ENCODE data around the gene ATG16L2.
A peak's percentile ranks its signal among the peaks of the same experiment; 100 is the strongest.
"Not testable (repeated sequence)": the region's sequence is repeated elsewhere in the genome, so short reads cannot be mapped to it uniquely, and the experiment has no call there.

Gene ATG16L2

DNA sequence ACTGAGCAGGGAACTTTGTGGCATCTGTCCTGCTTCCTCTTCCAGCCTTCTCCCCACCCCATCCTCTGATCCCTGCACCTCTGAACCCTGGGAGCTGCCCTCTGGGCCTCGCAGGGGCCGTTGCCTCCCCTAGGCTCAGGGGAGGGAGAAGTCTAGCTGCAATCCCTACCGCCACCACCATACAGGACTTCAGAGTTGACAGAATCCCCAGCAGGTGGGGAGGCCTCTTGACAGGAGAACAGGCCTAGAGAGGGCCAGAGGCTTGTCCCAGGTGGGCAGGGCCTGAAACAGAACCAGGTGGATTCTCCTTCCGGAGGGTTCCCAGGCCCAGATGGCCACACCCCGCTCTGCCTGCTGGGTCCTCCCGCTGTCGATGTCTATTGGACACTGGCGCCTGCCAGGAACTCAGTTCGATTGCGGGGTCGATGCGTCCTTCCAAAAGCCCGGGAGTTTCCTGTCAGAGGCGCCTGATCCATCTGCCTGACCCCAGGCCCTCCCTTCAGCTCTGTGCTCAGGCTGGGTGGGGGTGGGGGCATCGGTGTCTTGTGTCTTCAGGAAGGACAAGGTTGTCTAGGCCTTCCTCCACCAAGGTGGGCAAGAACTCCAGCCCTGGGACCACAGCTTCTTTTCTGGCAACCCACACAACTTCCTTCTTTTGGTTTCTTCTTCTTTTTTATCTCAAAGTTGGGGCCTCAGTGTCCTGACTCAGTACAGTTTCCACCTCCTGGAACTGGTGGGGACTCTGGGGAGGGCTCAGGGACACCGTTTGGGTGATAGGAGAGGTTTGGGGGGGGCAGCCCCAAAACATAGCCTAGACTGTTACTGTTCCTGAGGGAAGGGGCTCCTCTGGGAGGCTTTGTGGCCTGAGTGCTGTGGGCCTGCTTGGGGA, 26.8 kb upstream of the ATG16L2 start:
- no peak overlapping the region for H3K27ac Mint-ChIP-seq
- H3K9me3 Mint-ChIP-seq = no peaks in the 10 kb centered on the region
- no peaks in the 10 kb centered on the region for H3K36me3 Mint-ChIP-seq
- H3K27me3 Mint-ChIP-seq = no peaks in the 10 kb centered on the region
- peaks cover 16% of the 10 kb centered on the region for H3K4me1 Mint-ChIP-seq
- no peak overlapping the region for H3K4me3 Mint-ChIP-seq

DNA sequence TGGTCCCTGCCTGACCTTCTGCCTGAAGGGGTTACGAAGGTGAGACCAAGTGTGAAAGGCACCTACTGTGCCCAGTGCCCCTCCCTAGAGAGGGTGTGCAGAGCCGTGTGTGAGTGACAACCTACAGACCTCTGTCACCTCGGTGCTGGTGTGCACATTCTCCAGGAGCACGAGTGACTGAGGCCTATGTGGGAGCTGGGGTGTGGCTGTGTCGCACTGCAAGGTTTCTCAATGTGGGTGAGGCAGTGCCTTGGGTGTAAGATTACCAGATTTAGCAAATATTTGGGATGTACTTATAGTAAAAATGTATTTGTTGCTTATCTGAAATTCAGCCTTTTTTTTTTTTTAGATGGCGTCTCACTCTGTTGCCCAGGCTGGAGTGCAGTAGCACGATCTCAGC, 26.0 kb upstream of the ATG16L2 start:
- H3K27ac Mint-ChIP-seq = no peak overlapping the region
- H3K27me3 Mint-ChIP-seq = no peaks in the 10 kb centered on the region
- no peak overlapping the region for H3K4me3 Mint-ChIP-seq
- H3K36me3 Mint-ChIP-seq = no peaks in the 10 kb centered on the region
- no peaks in the 10 kb centered on the region for H3K9me3 Mint-ChIP-seq
- H3K4me1 Mint-ChIP-seq = peaks cover 20% of the 10 kb centered on the region

DNA sequence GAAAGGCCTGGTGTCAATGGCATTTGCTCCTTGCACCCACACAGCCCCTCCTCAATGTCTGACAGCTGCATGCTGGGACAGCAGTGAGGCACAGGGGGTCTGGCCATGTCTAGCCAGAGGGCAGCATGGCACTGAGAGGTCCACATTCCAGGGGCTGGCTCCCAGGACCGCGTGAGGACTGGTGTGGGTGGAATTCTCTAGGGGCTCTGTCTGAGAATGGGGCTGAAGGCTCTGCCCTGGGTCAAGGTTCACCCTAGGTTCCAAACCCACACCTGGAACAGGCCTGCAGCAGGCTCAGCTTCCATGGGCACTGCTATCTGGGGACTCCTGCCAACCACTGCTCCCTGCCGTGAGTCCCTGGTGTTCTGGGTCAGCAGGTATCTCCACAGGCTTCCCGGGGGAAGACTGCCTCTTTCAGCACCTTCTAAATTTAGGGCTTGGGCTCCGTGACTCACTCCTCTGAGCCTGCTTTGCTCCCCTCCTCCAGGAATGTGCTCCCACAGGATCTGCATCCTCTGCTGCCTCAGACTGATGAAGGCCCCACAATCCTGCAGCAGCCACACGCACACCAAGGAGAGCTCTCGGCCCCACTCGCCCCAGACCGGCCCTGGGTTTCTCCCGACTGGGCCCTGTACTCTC, 24.6 kb upstream of the ATG16L2 start:
- no peaks in the 10 kb centered on the region for H3K36me3 Mint-ChIP-seq
- H3K4me1 Mint-ChIP-seq = peaks cover 34% of the 10 kb centered on the region
- H3K9me3 Mint-ChIP-seq = no peaks in the 10 kb centered on the region
- H3K4me3 Mint-ChIP-seq = no peak overlapping the region
- H3K27ac Mint-ChIP-seq = peak overlapping the region; percentile 12
- no peaks in the 10 kb centered on the region for H3K27me3 Mint-ChIP-seq

DNA sequence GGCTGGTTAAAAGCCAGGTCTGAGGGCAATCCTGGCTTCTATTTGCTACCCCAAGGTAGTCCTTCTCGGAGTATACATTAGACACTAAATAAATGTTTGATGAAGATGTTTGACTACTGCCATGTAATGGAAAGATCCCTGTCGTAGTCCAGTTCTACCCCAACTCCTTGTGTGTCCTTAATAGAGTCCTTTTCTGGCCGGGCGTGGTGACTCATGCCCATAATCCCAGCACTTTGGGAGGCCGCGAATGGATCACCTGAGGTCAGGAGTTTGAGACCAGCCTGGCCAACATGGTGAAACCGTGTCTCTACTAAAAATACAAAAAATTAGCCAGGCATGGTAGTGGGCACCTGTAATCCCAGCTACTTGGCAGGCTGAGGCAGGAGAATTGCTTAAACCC, 23.0 kb upstream of the ATG16L2 start:
- not testable (repeated sequence) for H3K9me3 Mint-ChIP-seq, H3K27me3 Mint-ChIP-seq, H3K4me3 Mint-ChIP-seq, H3K27ac Mint-ChIP-seq, H3K36me3 Mint-ChIP-seq
- peaks cover 38% of the 10 kb centered on the region for H3K4me1 Mint-ChIP-seq

DNA sequence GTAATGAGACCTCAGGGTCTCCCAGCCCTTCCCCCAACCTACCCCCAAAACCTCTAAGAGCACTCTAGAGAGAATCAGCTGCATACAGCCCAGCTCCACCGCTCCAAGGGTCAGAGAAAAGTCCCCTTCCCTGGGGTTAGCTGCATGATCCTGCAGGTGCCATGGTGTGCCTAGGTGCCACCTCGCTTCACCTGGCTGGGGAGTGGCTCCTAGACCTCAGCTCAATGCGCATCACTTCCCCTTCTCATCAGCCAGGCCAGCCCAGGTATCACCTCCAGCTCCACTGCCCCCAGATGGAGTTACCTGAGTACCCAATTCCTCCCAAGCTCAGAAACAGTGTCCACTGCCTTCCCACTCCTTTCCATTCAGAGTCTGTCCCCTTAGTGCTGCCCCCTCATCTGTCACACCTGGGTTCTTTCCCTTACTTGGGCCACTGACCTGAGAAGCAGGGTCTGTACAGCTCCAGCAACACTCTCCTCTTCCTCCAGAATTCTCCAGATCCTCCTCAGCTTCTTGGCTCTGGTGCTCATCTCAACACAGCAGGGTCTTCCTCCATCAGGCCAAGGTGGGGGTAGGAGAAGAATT, 21.7 kb upstream of the ATG16L2 start:
- H3K27ac Mint-ChIP-seq = peak overlapping the region; percentile 48
- H3K36me3 Mint-ChIP-seq = no peaks in the 10 kb centered on the region
- no peaks in the 10 kb centered on the region for H3K27me3 Mint-ChIP-seq
- H3K9me3 Mint-ChIP-seq = no peaks in the 10 kb centered on the region
- H3K4me3 Mint-ChIP-seq = peak overlapping the region; percentile 92
- peaks cover 38% of the 10 kb centered on the region for H3K4me1 Mint-ChIP-seq

DNA sequence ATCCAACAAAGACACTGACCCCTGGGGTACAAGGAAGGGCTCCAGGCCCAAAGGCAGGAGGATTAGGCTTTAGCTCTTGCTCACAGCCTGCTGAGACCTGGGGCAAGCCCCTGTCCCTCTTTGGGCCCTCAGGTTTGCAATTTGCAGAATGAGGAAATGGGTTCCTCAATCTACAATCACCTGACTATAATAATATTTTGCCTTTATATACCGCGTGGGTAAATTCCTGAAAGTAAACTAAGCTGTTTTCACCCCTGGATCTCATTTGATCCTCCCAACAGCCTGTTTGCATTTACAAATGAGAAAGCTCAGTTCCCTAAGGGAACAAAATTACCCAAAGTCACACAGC, 21.2 kb upstream of the ATG16L2 start:
- Mint-ChIP-seq H3K9me3 (no peaks in the 10 kb centered on the region), H3K36me3 (no peaks in the 10 kb centered on the region), H3K27ac (peak overlapping the region; percentile 100), H3K4me1 (peaks cover 34% of the 10 kb centered on the region), H3K4me3 (peak overlapping the region; percentile 92), H3K27me3 (no peaks in the 10 kb centered on the region)

DNA sequence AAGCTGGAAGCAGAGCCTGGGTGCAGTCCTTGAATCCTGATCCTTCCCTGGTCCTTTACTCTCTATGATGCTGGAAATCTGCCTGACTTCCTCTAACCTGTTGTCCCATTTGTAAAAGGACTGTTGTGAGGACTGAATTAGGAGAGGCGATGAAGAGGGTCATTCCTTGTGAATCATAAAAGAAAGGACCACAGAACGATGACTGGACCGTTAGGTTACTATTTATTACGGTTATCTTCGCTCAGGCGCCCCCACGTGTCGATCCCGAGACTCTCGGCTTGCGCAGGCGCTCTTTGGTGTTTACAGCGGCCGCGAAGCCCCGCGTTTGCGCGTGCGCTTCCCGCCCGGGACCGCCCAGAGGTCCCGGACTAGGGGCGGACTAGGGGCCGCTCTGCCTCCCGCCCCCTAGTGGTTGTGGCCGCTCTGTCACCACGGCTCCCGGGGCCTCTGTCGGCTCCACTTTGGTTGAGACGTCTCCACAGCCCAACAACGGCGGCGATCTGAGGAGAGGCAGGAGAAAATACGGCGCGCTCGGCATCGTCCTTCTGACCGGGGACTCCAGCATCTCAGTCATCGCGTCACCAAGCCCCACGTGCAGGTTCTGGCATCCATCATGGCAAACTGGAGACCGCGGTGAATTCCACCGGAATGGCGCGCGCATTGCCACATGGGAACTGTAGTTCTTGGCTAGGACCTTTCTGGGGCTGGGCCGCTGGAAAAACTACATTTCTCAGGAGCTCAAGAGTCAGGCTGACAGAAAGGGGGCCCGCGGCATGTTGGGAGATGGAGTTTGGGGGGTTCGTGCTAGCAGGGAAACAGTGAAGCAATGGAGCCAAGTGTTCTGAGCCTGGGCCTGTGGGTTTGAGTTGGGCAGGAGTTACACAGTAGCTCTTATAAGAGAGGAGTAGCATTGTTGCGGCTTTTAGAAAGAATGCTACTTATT, 20.5 kb upstream of the ATG16L2 start, which contains the start of gene STARD10:
Gene STARD10, minus strand, starts transcription at position 623 of the 943 bp plus-strand sequence. CDS start 12,866 bp downstream, outside the sequence.
- Mint-ChIP-seq H3K4me1 (peaks cover 34% of the 10 kb centered on the region), H3K9me3 (no peaks in the 10 kb centered on the region), H3K36me3 (no peaks in the 10 kb centered on the region), H3K4me3 (peak within 1 kb of the TSS; percentile 92), H3K27me3 (no peaks in the 10 kb centered on the region), H3K27ac (peak within 1 kb of the TSS; percentile 100)

DNA sequence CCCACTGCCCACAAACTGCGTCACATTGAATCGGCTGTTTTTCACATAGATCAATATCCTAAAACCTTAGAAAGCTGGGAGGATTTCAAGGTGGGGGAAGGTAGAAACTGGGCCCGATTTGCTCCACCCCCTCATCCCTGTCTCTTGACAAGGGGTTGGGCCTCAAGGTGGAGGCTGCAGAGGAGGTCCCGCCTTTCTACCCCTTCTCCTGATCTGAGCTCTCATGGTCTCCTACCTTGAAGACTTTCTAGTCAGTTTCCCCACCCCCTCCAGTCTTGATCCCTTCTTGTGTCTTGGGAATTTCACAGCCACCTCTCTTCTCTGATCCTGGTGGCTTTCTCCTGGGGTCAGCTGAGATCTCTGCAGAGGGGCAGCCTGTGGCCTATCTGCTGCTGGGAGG, 15.8 kb upstream of the ATG16L2 start:
- Mint-ChIP-seq H3K4me1 (peaks cover 16% of the 10 kb centered on the region), H3K27me3 (no peaks in the 10 kb centered on the region), H3K9me3 (no peaks in the 10 kb centered on the region), H3K27ac (no peak overlapping the region), H3K4me3 (no peak overlapping the region), H3K36me3 (no peaks in the 10 kb centered on the region)

DNA sequence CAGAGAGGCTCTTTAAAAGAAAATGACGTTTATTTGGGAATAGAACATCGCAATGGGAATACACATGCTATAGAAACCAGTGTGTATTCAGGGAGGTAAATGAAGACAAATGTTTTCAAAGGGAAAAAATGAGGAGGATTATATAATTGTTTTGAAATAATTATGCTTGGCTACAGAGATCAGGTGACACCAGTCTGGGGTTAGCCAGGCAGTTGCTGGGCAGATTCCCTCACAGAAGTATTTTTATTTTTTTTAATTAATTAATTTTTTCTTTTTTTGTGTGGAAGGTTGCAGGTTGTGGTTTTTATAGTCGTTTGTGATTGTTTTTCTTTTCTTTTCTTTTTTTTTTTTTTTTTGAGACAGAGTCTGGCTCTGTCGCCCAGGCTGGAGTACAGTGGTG, 14.8 kb upstream of the ATG16L2 start:
- Mint-ChIP-seq H3K36me3 (no peaks in the 10 kb centered on the region), H3K27ac (no peak overlapping the region), H3K27me3 (no peaks in the 10 kb centered on the region), H3K4me3 (no peak overlapping the region), H3K4me1 (peaks cover 5% of the 10 kb centered on the region), H3K9me3 (no peaks in the 10 kb centered on the region)

DNA sequence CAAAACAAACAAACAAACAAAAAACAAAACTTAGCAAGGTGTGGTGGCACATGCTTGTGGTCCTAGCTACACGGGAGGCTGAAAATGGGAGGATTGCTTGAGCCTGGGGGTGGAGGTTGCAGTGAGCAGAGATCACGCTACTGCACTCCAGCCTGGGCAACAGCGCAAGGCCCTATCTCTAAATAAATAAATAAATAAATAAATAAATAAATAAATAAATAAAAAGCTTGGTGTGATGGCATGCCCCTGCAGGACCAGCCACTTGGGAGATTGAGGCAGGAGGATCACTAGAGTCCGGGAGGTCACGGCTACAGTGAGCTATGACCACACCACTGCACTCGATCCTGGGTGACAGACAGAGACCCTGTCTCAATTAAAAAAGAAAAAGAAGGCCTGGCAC, 11.4 kb upstream of the ATG16L2 start:
- Mint-ChIP-seq H3K9me3 (no peaks in the 10 kb centered on the region), H3K36me3 (no peaks in the 10 kb centered on the region), H3K4me1 (no peaks in the 10 kb centered on the region), H3K27ac (no peak overlapping the region), H3K4me3 (no peak overlapping the region), H3K27me3 (no peaks in the 10 kb centered on the region)

DNA sequence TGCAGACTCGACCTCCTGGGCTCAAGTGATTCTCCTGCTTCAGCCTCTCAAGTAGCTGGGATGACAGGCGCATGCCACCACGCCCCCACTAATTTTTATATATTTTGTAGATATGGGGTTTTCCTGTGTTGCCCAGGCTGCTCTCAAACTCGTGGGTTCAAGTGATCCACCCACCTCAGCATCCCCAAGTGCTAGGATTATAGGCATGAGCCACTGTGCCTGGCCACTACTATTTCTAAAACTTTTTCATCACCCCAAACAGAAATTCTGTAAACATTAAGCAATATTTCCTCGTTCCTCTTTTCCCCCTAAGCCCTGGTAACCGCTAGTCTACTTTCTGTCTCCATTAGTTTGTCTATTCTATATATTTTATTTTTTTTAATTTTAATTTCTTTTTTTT, 9.0 kb upstream of the ATG16L2 start:
- Mint-ChIP-seq H3K4me1 (no peaks in the 10 kb centered on the region), H3K36me3 (peaks cover 4% of the 10 kb centered on the region), H3K4me3 (no peak overlapping the region), H3K27me3 (no peaks in the 10 kb centered on the region), H3K9me3 (no peaks in the 10 kb centered on the region), H3K27ac (no peak overlapping the region)

DNA sequence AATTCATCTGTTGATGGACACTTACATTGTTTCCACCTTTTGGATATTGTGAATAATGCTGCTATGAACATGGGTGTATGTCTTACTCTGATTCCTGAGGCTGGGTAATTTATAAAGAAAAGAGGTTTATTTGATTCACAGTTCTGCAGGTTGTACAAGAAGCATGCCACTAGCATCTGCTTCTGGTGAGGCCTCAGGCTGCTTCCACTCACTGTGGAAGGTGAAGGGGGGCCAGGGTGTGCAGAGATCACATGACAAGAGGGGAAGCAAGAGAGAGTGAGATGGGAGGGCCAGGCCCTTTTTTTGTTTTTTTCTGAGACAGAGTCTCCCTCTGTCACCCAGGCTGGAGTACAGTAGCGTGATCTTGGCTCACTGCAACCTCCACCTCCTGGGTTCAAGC, 7.8 kb upstream of the ATG16L2 start:
- H3K4me1 Mint-ChIP-seq, H3K27me3 Mint-ChIP-seq, H3K36me3 Mint-ChIP-seq, H3K4me3 Mint-ChIP-seq, H3K9me3 Mint-ChIP-seq: not testable (repeated sequence)
- peak overlapping the region; percentile 44 for H3K27ac Mint-ChIP-seq

DNA sequence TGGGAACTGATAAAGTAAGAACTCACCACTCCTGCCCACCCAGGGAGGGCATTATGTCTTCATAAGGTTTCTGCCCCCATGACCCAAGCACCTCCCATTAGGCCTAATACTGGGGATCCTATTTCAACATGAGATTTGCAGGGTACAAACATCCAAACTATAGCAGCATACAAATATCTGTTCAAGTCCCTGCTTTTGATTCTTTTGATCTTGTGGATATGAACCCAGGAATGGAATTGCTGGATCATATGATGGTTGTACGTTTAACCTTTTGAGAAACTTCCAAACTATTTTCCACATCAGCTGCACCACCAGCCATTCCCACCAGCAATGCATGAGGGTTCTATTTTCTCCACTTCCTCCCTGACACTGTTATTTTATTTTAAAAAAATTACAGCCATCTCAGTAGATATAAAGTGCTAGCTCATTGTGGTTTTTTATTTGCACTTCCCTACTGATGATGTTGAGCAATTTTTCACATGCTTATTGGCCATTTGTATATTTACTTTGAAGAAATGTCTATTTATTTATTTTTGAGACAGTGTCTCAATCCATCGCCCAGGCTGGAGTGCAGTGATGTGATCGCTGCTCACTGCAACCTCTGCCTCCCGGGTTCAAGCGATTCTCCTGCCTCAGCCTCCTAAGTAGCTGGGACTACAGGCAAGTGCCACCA, 7.1 kb upstream of the ATG16L2 start:
- Mint-ChIP-seq H3K4me3 (no peak overlapping the region), H3K9me3 (no peaks in the 10 kb centered on the region), H3K27me3 (no peaks in the 10 kb centered on the region), H3K27ac (no peak overlapping the region), H3K36me3 (peaks cover 8% of the 10 kb centered on the region), H3K4me1 (peaks cover 10% of the 10 kb centered on the region)

DNA sequence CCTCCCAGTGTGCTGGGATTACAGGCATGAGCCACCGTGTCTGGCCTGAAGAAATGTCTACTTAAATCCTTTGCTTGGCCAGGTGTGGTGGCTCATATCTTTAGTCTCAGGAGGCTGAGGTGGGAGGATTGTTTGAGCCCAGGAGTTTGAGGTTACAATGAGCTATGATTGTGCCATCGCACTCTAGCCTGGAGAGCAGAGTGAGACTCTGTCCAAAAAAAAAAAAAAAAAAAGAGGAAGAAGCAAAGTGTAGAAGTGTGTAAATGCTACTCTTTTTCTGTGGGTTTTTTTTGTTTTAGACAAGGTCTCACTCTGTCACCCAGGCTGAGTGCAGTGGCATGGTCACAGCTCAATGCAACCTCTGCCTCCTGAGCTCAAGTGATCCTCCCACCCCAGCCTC, 6.4 kb upstream of the ATG16L2 start:
- no peaks in the 10 kb centered on the region for H3K9me3 Mint-ChIP-seq
- H3K27me3 Mint-ChIP-seq = no peaks in the 10 kb centered on the region
- H3K27ac Mint-ChIP-seq = no peak overlapping the region
- peaks cover 9% of the 10 kb centered on the region for H3K36me3 Mint-ChIP-seq
- H3K4me1 Mint-ChIP-seq = peaks cover 15% of the 10 kb centered on the region
- H3K4me3 Mint-ChIP-seq = no peak overlapping the region

DNA sequence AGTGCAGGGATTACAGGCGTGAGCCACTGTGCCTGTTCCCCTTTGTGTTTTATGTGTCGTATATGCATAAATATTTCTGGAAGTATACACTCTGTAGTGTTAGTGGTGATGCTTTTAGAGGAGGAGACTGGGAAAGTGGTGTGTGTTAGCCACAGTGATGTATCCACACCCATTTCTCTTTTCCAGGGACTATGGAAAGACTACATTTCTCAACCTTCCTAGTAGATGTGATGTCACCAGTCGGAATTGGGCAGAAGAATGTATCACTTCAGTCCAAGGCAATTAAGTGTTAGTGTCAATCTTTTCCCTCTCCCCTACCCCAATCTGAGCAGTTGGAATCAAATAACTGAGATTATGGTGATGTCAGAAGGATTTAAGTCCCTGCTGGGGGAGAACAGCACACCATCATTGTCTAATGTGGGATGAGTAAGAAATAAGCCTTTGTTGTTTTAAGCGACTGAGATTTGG, 5.8 kb upstream of the ATG16L2 start:
- H3K27me3 Mint-ChIP-seq = no peaks in the 10 kb centered on the region
- H3K9me3 Mint-ChIP-seq = no peaks in the 10 kb centered on the region
- peaks cover 20% of the 10 kb centered on the region for H3K4me1 Mint-ChIP-seq
- H3K27ac Mint-ChIP-seq = no peak overlapping the region
- peaks cover 9% of the 10 kb centered on the region for H3K36me3 Mint-ChIP-seq
- H3K4me3 Mint-ChIP-seq = no peak overlapping the region

Data from activated naive CD4-positive, alpha-beta T cell treated with anti-CD3 and anti-CD28 coated beads, Interleukin-2, amount 50 U/mL, for 24 hours (primary cell).